Endothelial cell of umbilical vein (primary cell): ENCODE measurements around the gene YTHDF2. TPM values are rescaled to one million over a fixed set of nuclear protein-coding genes. Genes with fewer than 3 reads are reported as not detected.
"Not testable (repeated sequence)": the region's sequence is repeated elsewhere in the genome, so short reads cannot be mapped to it uniquely, and the experiment has no call there.

Experiments used
- BruUV-seq: library from RNA; stranded (reverse); fragments of 400-500 nt; replicated peaks from 2 replicates; lab custom pipeline; 2021; lab: Mats Ljungman, UMichigan
- CTCF ChIA-PET: fragments of 300-600, 350-600 bp; sonication (Branson Sonifier 250); formaldehyde crosslinking; loops from one replicate; lab custom pipeline; 2021; ENCODE audit warnings: antibody characterized with exemption, inconsistent platforms; lab: Charles Lee
- POLR2A ChIA-PET: fragments of 300-600, 350-600 bp; sonication (Branson Sonifier 250); formaldehyde crosslinking; loops from one replicate; lab custom pipeline; 2021; ENCODE audit warnings: antibody characterized with exemption, inconsistent platforms; lab: Charles Lee
- DNase-seq: peaks from one replicate; pipeline ENCODE4 v3.0.0-alpha.2; 2011; ENCODE audit warnings: low read depth, low spot score
- FAIRE-seq: peaks from 2 replicates; lab custom pipeline; 2011; peaks lifted over from hg19 to GRCh38; lab: Jason Lieb, UNC
- H2AFZ ChIP-seq: 2 replicates; pipeline ENCODE4 v1.6.0; 2012; ENCODE audit warnings: low read depth, low read length, control low read depth, inconsistent platforms
- H3K27ac ChIP-seq: 2 replicates; pipeline ENCODE4 v1.5.1; 2011; ENCODE audit warnings: low read depth, mild to moderate bottlenecking, control low read depth, low read length, moderate library complexity; ENCODE audit not compliant: insufficient read depth
- H3K27me3 ChIP-seq, 2 experiments: 2 replicates each; pipeline versions ENCODE4 v1.6.0 to v1.6.1; 2011; ENCODE audit warnings: low read length in 2 of 2, mixed read lengths in 1 of 2; ENCODE audit not compliant: control insufficient read depth in 2 of 2, insufficient read depth in 2 of 2
- H3K36me3 ChIP-seq, 2 experiments: 2 replicates in 1 of 2; 3 replicates in 1 of 2; pipeline ENCODE4 v1.5.1; 2011; ENCODE audit warnings: low read length in 2 of 2, mild to moderate bottlenecking in 1 of 2, moderate library complexity in 1 of 2; ENCODE audit not compliant: control insufficient read depth in 2 of 2, insufficient read depth in 2 of 2; ENCODE audit errors: extremely low read depth in 1 of 2
- H3K4me1 ChIP-seq: 3 replicates; pipeline ENCODE4 v1.5.1; 2011; ENCODE audit warnings: mild to moderate bottlenecking, low read length; ENCODE audit not compliant: control insufficient read depth, insufficient read depth; ENCODE audit errors: extremely low read depth
- H3K4me2 ChIP-seq: 2 replicates; pipeline ENCODE4 v1.6.1; 2011; ENCODE audit warnings: low read length, control low read depth, mixed read lengths; ENCODE audit not compliant: insufficient read depth
- H3K4me3 ChIP-seq, 3 experiments: fragments of 200-600 bp in 1 of 3; sonication (generic), shearing (Covaris generic) in 1 of 3; replicated peaks in 1 of 3; 2 replicates each; pipeline ENCODE4 v1.5.1; 2011 to 2016; ENCODE audit warnings: control low read depth in 3 of 3, low read length in 3 of 3, mild to moderate bottlenecking in 2 of 3, inconsistent platforms in 1 of 3, low read depth in 1 of 3, moderate library complexity in 1 of 3; ENCODE audit not compliant: insufficient read depth in 1 of 3
- H3K79me2 ChIP-seq: 2 replicates; pipeline ENCODE4 v1.6.0; 2012; ENCODE audit warnings: low read length, inconsistent platforms; ENCODE audit not compliant: control insufficient read depth, insufficient read depth
- H3K9ac ChIP-seq: replicated peaks from 2 replicates; pipeline ENCODE3; 2011; ENCODE audit warnings: low read length, control low read depth; ENCODE audit not compliant: insufficient read depth; ENCODE audit errors: extremely low read depth
- H3K9me1 ChIP-seq: replicated peaks from 3 replicates; pipeline ENCODE4 v1.6.0; 2011; ENCODE audit warnings: mild to moderate bottlenecking, low read length; ENCODE audit not compliant: control insufficient read depth, insufficient read depth; ENCODE audit errors: extremely low read depth
- H3K9me3 ChIP-seq: replicated peaks from 2 replicates; pipeline ENCODE4 v1.5.1; 2012; ENCODE audit warnings: low read length, inconsistent platforms; ENCODE audit not compliant: control insufficient read depth, insufficient read depth
- H4K20me1 ChIP-seq: replicated peaks from 2 replicates; pipeline ENCODE3; 2011; ENCODE audit warnings: mild to moderate bottlenecking, low read length; ENCODE audit not compliant: control insufficient read depth, insufficient read depth; ENCODE audit errors: extremely low read depth
- EZH2 ChIP-seq: IDR thresholded peaks from 2 replicates; pipeline ENCODE4 v1.6.1; 2012; ENCODE audit warnings: borderline replicate concordance, low read depth, mild to moderate bottlenecking, moderate library complexity, low read length, inconsistent platforms; ENCODE audit not compliant: severe bottlenecking
- dilution Hi-C: fragments of 300-500 bp; cut with MboI; formaldehyde crosslinking; loops from one replicate; pipeline ENCODE4 v1.15.0; 2019; ENCODE audit warnings: low sequenced_read_pairs; ENCODE audit not compliant: extremely low pct_ligation_motif_present
- intact Hi-C: fragments of 100-400 bp; cut with micrococcal nuclease; formaldehyde crosslinking; loops from one replicate; pipeline ENCODE4 v1.10.0; 2022
- polyA plus RNA-seq, 4 experiments: library from polyadenylated mRNA; depleted of rRNA in 3 of 4; stranded (reverse) in 3 of 4; unstranded in 1 of 4; fragments of >200 nt; gene quantifications; 2 replicates each; pipeline versions ENCODE4 v1.2.1 to v1.2.3, GENCODE V29; 2011 to 2012; ENCODE audit warnings: missing spikeins in 1 of 4
- total RNA-seq: library from RNA; stranded (reverse); gene quantifications from 2 replicates; pipeline ENCODE4 v1.2.3, GENCODE V29; 2021

YTHDF2 gene
- total and polyA plus RNA-seq, 2 donors (not counting 3 experiments of a cell fraction or from before 2014, with no cell fraction given) = 72.4 to 105 TPM

DNA sequence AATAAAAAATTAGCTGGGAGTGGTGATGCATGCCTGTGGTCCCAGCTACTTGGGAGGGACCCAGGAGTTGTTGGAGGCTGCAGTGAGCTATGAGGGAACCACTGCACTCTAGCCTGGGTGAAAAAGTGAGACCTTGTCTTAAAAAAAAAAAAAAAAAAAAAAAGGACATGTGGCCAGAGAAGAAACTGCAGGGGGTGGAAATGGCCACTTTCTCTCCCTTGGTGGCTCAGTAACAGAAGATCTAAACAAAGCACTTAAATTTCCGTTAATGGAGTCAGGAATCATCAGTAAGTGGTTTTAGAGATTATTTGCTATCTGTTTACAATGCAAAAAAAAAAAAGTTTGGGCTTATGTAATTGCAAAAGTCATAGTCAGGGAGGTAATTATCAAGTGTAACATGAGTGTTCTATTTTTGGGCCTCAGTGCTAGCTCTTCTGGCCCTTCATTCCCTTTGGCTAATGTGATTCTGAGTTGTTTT, 55.9 kb downstream of the YTHDF2 start:
- H3K4me2 ChIP-seq = no peak overlapping the region
- H3K36me3 ChIP-seq = no peaks in the 10 kb centered on the region
- dilution Hi-C loops = no loop called here

DNA sequence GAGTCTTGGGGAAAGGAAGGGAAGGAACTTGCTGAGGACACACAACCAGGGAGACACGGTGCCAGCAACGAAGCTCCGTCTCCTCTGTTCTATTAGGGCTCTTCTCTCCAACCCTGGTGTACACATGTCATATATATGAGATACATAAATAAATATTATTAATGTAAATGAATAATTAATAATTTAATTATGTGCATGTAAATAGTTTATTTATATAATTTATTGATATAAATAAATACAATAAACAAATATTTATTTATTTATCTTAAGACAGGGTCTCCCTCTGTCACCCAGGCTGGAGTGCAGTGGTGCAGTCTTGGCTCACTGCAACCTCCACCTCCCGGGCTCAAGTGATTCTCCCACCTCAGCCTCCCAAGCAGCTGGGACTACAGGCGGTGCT, 57.8 kb downstream of the YTHDF2 start:
- H3K9ac ChIP-seq, H3K4me3 ChIP-seq, H3K79me2 ChIP-seq, intact Hi-C loops, H3K4me2 ChIP-seq, H3K36me3 ChIP-seq, FAIRE-seq, DNase-seq, H3K4me1 ChIP-seq, BruUV-seq, H3K9me1 ChIP-seq, POLR2A ChIA-PET, H3K27ac ChIP-seq, H3K27me3 ChIP-seq, dilution Hi-C loops, H4K20me1 ChIP-seq, H2AFZ ChIP-seq, H3K9me3 ChIP-seq: not testable (repeated sequence)
- CTCF ChIA-PET = interaction anchor here (1.1 to 1.7 kb wide), 3 partner anchors 10 to 76 kb away, joined by 3 to 10 read pairs (median 3); no protein-coding TSS in a partner anchor

More for the DNA sequence above, 55.9 kb downstream of the YTHDF2 start:
- no peaks in the 10 kb centered on the region for H3K4me1 ChIP-seq
- H3K79me2 ChIP-seq = no peaks in the 10 kb centered on the region
- H3K9me1 ChIP-seq = no peaks in the 10 kb centered on the region
- H2AFZ ChIP-seq = no peak overlapping the region
- CTCF ChIA-PET = interaction anchor here (0.6 to 1.3 kb wide), 2 partner anchors 84 to 1689 kb away, joined by 3 to 5 read pairs; no protein-coding TSS in a partner anchor
- no peak for TF ChIP-seq EZH2
- H3K27me3 ChIP-seq = peaks cover 2 to 4% of the 10 kb centered on the region in 2 experiments
- H3K4me3 ChIP-seq = no peak overlapping the region
- FAIRE-seq = no peak
- H3K9me3 ChIP-seq = no peaks in the 10 kb centered on the region
- intact Hi-C loops = no loop called here
- POLR2A ChIA-PET = no interaction called here
- BruUV-seq = no TSS peak
- no peak overlapping the region for H3K27ac ChIP-seq
- no peak for DNase-seq
- H4K20me1 ChIP-seq = no peaks in the 10 kb centered on the region
- no peak overlapping the region for H3K9ac ChIP-seq
